ENCODE results near the gene APBA1.

DNA sequence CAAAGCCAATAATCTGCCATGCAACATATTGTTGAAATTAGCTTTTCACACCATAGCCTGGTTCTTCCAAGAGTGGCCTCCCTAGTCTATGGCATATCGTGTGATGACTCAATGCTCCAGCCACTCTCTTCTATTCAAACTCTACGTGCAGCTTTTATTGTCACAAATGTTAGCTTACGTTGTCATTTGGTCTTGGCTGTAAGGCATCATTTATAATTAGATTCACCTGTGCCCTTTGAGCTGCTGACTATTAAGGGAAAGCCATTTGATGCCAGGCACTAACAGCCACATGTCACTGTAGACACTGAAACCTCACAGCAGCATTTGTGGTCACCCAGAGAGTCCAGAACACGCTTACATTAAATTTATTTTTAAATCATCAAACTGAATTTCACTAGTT is 66.8 kb downstream of the APBA1 start:
- TF ChIP-seq, protein P1, sequence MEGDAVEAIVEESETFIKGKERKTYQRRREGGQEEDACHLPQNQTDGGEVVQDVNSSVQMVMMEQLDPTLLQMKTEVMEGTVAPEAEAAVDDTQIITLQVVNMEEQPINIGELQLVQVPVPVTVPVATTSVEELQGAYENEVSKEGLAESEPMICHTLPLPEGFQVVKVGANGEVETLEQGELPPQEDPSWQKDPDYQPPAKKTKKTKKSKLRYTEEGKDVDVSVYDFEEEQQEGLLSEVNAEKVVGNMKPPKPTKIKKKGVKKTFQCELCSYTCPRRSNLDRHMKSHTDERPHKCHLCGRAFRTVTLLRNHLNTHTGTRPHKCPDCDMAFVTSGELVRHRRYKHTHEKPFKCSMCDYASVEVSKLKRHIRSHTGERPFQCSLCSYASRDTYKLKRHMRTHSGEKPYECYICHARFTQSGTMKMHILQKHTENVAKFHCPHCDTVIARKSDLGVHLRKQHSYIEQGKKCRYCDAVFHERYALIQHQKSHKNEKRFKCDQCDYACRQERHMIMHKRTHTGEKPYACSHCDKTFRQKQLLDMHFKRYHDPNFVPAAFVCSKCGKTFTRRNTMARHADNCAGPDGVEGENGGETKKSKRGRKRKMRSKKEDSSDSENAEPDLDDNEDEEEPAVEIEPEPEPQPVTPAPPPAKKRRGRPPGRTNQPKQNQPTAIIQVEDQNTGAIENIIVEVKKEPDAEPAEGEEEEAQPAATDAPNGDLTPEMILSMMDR (optimal IDR thresholded peaks at IDR 0.05 in 1 of 3, IDR thresholded peaks at IDR 0.05 in 1 of 3, conservative IDR thresholded peaks at IDR 0.05 in 1 of 3; ENCODE audit: extremely low read depth in 1 of 3, insufficient read depth in 2 of 3, low read length in 3 of 3) = no peak
- TF ChIP-seq EZH2 (IDR thresholded peaks at IDR 0.05; ENCODE audit: low read length) = no peak

All from keratinocyte (primary cell).